VCaP (cell line): ENCODE measurements around the gene FAM117A.
A peak's percentile ranks its signal among the peaks of the same experiment; 100 is the strongest.

Source experiments
- H3K27ac ChIP-seq: fragments of 450-650 bp; 2 replicates; pipeline ENCODE4 v1.5.1; 2017
- TF ChIP-seq, protein P1 (sequence below): fragments of 450-650 bp; conservative IDR thresholded peaks from 2 replicates; pipeline ENCODE4 v1.5.1; 2017; ENCODE audit warnings: mild to moderate bottlenecking, moderate library complexity

Gene FAM117A

DNA sequence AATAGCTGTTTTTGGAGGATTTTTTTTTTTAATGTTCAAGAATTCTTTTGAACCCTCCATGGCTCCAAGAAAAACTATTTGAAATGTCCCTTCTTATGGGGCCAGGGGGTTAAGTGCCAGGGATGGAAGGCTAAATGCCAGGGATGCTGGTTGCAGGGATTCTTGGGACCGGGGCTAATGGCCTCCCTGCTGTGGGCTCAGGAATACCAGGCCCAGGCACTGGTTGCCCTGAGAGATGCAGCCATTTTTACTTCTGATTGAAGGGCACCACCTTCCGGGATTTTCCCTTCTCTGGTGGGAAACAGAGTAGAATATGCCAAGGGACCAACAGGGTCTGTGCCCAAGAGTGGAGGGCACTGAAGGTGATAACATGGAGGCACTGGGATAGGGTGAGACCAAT is 13.6 kb upstream of the FAM117A start:
- TF ChIP-seq, protein P1, sequence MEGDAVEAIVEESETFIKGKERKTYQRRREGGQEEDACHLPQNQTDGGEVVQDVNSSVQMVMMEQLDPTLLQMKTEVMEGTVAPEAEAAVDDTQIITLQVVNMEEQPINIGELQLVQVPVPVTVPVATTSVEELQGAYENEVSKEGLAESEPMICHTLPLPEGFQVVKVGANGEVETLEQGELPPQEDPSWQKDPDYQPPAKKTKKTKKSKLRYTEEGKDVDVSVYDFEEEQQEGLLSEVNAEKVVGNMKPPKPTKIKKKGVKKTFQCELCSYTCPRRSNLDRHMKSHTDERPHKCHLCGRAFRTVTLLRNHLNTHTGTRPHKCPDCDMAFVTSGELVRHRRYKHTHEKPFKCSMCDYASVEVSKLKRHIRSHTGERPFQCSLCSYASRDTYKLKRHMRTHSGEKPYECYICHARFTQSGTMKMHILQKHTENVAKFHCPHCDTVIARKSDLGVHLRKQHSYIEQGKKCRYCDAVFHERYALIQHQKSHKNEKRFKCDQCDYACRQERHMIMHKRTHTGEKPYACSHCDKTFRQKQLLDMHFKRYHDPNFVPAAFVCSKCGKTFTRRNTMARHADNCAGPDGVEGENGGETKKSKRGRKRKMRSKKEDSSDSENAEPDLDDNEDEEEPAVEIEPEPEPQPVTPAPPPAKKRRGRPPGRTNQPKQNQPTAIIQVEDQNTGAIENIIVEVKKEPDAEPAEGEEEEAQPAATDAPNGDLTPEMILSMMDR, result no peak
- no peak overlapping the region for H3K27ac ChIP-seq

DNA sequence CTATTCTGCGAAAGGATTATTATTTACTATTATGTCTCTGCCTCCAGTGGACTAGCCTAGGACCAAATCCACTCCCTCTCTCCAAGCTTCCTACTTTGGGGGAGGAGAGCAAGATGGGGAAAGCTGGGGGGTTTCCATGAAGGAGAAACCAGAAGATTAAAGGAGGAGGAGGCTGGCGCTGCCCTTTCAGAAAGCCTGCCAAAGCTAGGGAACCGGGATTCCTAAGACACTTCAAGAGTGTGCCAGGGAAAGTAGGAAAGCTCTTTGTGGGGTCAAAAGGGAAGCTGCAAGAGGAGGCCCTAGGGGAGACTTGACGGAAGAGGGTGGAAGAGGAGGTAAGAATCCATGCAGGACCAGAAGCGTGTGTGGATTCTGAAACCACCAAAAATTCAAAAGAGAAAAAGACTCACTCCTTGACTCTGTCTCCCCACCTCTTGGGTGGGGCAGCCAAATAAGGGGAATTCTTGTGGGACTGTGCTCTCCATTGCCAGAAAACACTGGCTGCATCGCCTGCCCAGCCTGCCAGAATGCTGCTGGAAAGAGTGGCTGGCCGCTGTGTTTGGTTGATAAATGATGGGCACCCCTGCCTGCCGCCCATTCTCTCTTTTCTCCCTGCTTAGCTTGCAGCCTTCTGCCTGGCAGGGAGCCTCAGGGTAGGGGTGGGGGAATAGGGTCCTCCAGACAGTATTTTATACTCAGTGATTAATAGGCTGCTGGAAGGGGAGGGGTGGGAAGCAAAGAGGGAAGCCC is 12.8 kb upstream of the FAM117A start:
- TF ChIP-seq, protein P1, result no peak
- no peak overlapping the region for H3K27ac ChIP-seq

DNA sequence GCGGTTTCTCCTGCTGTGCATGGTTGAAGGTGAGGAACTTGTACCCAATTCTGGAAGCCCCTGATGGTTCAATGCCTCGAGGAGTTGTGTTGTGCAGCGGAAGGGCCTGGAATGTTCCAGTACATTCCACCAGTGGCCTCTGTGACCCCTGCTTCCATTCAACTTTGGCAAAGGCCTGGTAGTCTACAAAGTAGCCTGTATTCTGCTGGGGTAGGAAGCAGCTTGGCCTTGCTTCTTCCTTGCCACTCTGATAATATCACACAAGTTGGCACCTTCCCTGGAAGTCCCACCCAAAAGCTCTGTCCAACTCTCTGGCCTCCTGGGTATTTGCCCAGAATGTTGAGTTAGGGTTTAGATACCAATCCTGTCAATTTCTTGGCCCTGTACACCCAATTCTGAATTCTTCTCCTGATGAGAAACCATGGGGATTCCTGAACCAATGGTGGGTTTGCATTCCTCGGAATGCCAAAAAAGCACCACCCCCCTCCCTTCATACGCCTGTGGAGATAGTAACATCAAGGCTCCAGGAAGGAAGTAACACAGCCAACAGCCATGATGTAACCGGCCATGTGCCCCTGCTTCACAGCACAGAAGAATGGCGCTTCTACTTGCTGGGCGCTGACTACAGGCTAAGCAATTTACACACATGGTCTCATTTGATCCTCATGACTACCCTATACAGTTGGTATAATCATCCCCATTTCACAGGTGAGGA is 11.8 kb upstream of the FAM117A start:
- TF ChIP-seq, protein P1, result no peak
- no peak overlapping the region for H3K27ac ChIP-seq

DNA sequence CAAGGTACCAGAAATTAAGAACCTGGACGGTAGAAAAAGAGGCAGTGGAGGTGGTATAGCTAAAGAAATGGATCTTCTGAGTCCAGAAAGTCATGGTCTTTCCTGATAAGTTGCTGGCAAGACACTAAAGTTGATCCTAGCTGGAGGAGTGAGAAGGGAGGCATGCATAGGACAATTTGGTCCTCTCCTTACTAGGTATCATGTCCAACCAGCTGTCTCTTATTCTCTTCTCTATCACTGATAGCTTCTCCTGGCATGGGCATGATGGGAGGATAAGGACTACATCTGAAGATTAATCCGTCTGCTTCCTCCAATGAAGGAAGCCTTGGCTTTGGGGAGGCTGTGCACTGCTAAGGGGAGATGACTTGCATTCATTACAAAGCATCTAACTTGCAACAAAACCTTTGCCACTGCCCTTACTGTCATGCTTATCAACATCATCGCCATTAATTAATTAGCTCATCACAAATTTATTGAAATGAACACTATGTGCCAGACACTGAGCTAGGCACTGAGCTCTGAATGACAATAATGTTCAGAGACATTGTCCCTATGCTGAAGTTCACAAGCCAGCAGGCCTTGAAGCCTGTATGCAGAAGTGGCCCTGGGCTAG is 3.1 kb upstream of the FAM117A start:
- H3K27ac ChIP-seq, result no peak overlapping the region
- TF ChIP-seq, protein P1, result no peak

DNA sequence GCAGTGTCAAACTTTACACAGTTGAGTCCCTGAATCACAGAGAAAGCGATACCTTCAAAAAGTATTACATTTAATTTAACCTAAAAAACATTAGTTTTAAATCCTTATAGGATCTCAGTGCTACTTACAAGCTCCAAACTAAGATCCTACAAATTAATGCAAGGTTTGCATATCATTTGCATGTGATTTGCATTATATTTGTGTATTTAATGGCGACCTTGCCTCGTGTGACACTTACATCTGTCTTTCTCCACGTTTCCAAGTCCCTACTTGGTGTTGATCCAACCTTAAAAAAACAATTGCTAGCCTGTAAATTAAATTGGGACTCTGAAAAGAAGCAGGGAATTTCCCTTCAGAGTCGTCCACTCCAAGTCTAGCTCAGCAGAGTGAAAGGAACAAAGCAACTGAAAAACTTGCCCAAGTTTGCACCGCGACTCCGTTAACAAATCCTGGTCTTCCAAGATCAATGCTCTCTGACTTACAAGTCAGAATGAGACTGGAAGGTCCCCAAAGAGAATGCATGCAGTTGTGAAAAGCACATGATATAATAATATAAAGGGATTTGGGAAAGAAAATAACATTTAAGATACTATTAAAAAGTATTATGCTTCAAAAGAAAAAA is 739 bp upstream of the FAM117A start:
- TF ChIP-seq, protein P1, result no peak
- no peak overlapping the region for H3K27ac ChIP-seq

DNA sequence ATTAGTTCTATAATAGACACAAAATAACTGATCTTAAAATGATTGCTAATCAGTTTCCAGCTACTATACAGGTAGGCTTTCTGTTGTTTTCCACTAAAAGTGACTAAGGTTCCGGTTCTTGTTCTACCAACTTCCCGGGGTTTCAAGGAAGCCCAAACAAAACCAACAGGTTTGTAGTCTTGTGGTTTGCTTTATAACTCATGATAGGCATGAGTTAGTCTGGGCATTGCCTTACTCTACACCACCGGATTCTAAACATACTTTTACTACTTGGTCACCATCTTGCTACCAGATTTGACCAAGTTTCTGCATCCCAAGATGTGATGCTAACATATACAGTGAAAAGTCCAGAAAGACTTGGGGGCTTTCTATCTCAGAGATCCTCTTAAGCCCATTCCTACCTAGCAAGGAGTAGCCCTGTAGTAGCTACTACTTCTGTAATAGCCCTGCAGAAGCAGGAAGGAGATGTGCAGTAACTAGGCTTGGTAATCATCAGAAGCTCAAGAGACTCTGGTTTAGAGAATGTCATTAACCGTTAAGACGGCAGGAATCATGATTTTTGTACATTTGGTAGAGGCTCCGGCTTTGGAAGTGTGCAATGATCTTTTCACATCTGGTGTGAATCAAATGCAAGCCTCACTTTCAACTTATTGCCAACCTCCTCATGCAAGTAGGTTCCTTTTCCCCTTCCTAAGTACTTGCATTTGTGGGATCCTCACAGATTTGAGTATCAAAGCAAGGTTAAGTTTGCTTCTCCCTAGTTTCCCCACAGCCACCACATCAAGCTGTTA is 1.6 kb downstream of the FAM117A start:
- TF ChIP-seq, protein P1, result no peak
- H3K27ac ChIP-seq, result peak overlapping the region; percentile 73; the same call in 1 of the 2 replicates
